ENCODE results near the gene HNRNPC. TPM values are rescaled to one million over a fixed set of nuclear protein-coding genes. Genes with fewer than 3 reads are reported as not detected.

The HNRNPC gene
- total and polyA plus RNA-seq, 9 of the 15 experiments (the other 6 are each of a cell fraction or from before 2014, with no cell fraction given): 679 to 1,557 (median 1,191) TPM

GRCh38 chr14:21203470-21204166, 65.6 kb downstream of the HNRNPC start:
- Histone ChIP-seq H3K9me3 (replicated peaks; ENCODE audit: control insufficient read depth, insufficient read depth, low read depth, low read length) (no peaks in the 10 kb centered on the region), H3K9ac (ENCODE audit: insufficient read depth in 1 of 2, low read depth in 2 of 2, low read length in 2 of 2) (no peak overlapping the region), H3K9me1 (ENCODE audit: control insufficient read depth, insufficient read depth, low read length) (no peaks in the 10 kb centered on the region), H3K4me3 (no peak overlapping the region), H3K4me1 (replicated peaks in 1 of 2; ENCODE audit: control insufficient read depth in 2 of 2, insufficient read depth in 2 of 2, low read length in 2 of 2) (no peaks in the 10 kb centered on the region), H3K27me3 (ENCODE audit: control insufficient read depth in 2 of 2, insufficient read depth in 2 of 2, low read length in 2 of 2) (no peaks in the 10 kb centered on the region), H3K4me2 (ENCODE audit: insufficient read depth, low read length) (no peak overlapping the region), H3K27ac (ENCODE audit: extremely low read depth, low read depth, low read length) (no peak overlapping the region), H4K20me1 (replicated peaks; ENCODE audit: control insufficient read depth, insufficient read depth, low read length) (no peaks in the 10 kb centered on the region; the same call in 1 of the 2 replicates), H3K79me2 (ENCODE audit: control insufficient read depth, insufficient read depth, low read length) (no peaks in the 10 kb centered on the region; the same call in 2 of the 3 replicates), H3K36me3 (ENCODE audit: control insufficient read depth, insufficient read depth, low read length) (peaks cover 38% of the 10 kb centered on the region), H2AFZ (ENCODE audit: low read depth, low read length) (no peak overlapping the region)
- intact Hi-C loops (cut with micrococcal nuclease) (no loop called here), in situ Hi-C loops (cut with MboI) (no loop called here)
- TF ChIP-seq ZNF785 (CRISPR knock-in tag; IDR thresholded peaks at IDR 0.05): no peak
- TF ChIP-seq POLR2A (conservative IDR thresholded peaks at IDR 0.05): peak; percentile 40; the same call in 1 of the 2 replicates
- TF ChIP-seq ZFX (CRISPR knock-in tag; IDR thresholded peaks at IDR 0.05): no peak
- TF ChIP-seq CTCFL (IDR thresholded peaks at IDR 0.05; ENCODE audit: borderline replicate concordance, insufficient read depth, low read depth, low read length, poor library complexity, severe bottlenecking): no peak
- TF ChIP-seq POLR2AphosphoS2 (IDR thresholded peaks at IDR 0.05; ENCODE audit: low read length): peak; percentile 24
- TF ChIP-seq CLOCK (CRISPR knock-in tag; IDR thresholded peaks at IDR 0.05; ENCODE audit: borderline replicate concordance): no peak
- TF ChIP-seq SUPT5H (IDR thresholded peaks at IDR 0.05): 0 out of 2 replicates have a peak, but pooled peaks have one; percentile 18
- no peak for TF ChIP-seq ZFPM2 (CRISPR knock-in tag; IDR thresholded peaks at IDR 0.05)
- TF ChIP-seq TAF7 (tag; IDR thresholded peaks at IDR 0.05): no peak
- TF ChIP-seq CBX2 (IDR thresholded peaks at IDR 0.05; ENCODE audit: insufficient read depth, low read length, poor library complexity, severe bottlenecking): no peak
- no peak for TF ChIP-seq U2AF2 (optimal IDR thresholded peaks at IDR 0.05; ENCODE audit: low read depth, low read length)
- no peak for TF ChIP-seq NR1H2 (CRISPR knock-in tag; IDR thresholded peaks at IDR 0.05)
- no peak for TF ChIP-seq FOXK1 (CRISPR knock-in tag; IDR thresholded peaks at IDR 0.05; ENCODE audit: borderline replicate concordance)
- no peak for TF ChIP-seq ZNF24 (IDR thresholded peaks at IDR 0.05)
- no peak for TF ChIP-seq FOXJ3 (CRISPR knock-in tag; IDR thresholded peaks at IDR 0.05)
- no peak for TF ChIP-seq SAFB2 (IDR thresholded peaks at IDR 0.05; ENCODE audit: borderline replicate concordance, low read depth, low read length, severe bottlenecking)
- TF ChIP-seq PCBP2 (IDR thresholded peaks at IDR 0.05; ENCODE audit: low read depth, low read length, poor library complexity, severe bottlenecking): no peak
- no peak for TF ChIP-seq ERF (CRISPR knock-in tag; IDR thresholded peaks at IDR 0.05)
- TF ChIP-seq POLR2AphosphoS5 (IDR thresholded peaks at IDR 0.05; ENCODE audit: control insufficient read depth, insufficient read depth, low read depth, low read length): peak; percentile 14
- ATAC-seq: peak; percentile 15
- no peak for DNase-seq (ENCODE audit: extremely low read depth in 1 of 4, low spot score in 3 of 4)
- CTCF ChIA-PET (ENCODE audit: low intra/inter-chr PET ratio): no interaction called here
- 69% methylated on average over 5 of the region's 8 CpGs for WGBS (ENCODE audit: insufficient coverage, low coverage, missing lambda C conversion rate)
- FAIRE-seq: no peak
- BruUV-seq (replicated peaks): no TSS peak
- POLR2A ChIA-PET: interaction anchor here (0.5 to 3.8 kb wide), 5 partner anchors 9 to 189 kb away, joined by 3 to 20 read pairs (median 3); no protein-coding TSS in a partner anchor
